HG03558 (cell line): Measurements from ENCODE around the gene ISCU.
"Not testable (repeated sequence)": the region's sequence is repeated elsewhere in the genome, so short reads cannot be mapped to it uniquely, and the experiment has no call there.

ENCODE experiments used
- ATAC-seq: cut with Tn5 transposase; IDR thresholded peaks from one replicate; pipeline ENCODE4 v1.9.1; 2021; ENCODE audit warnings: moderate number of reproducible peaks; ENCODE audit not compliant: unreplicated experiment; ENCODE audit errors: extremely low read depth

The ISCU gene

GRCh38 chr12:108585864-108586263 lies 23.5 kb downstream of the ISCU start:
- no peak for ATAC-seq

GRCh38 chr12:108586306-108586705 lies 23.9 kb downstream of the ISCU start:
- ATAC-seq, result no peak

GRCh38 chr12:108587826-108588225 lies 25.4 kb downstream of the ISCU start:
- ATAC-seq, result no peak

- no peak for ATAC-seq
These were observed 26.8 kb downstream of the ISCU start for GRCh38 chr12:108589028-108589839.

DNA sequence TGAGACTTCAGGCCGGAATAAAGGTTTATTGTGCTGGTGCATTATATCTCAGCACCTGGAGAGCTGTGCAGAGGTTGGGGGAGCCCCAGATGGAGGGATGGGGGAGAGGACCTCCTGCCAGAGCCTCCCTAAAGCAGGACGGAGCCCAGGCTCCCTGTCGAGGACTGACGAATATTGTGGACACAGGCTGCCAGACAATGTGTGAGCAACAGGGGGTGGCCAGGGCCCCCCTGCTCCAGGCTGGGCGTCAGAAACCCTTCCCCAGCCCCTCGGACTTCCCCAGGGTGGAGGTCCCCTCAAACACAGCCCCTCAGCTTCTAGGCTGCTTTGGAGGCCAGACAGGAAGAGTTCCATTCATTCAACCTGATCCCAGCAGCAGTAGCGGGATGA lies 27.4 kb downstream of the ISCU start:
- ATAC-seq, result no peak

GRCh38 chr12:108590463-108590862 lies 28.1 kb downstream of the ISCU start:
- not testable (repeated sequence) for ATAC-seq

DNA sequence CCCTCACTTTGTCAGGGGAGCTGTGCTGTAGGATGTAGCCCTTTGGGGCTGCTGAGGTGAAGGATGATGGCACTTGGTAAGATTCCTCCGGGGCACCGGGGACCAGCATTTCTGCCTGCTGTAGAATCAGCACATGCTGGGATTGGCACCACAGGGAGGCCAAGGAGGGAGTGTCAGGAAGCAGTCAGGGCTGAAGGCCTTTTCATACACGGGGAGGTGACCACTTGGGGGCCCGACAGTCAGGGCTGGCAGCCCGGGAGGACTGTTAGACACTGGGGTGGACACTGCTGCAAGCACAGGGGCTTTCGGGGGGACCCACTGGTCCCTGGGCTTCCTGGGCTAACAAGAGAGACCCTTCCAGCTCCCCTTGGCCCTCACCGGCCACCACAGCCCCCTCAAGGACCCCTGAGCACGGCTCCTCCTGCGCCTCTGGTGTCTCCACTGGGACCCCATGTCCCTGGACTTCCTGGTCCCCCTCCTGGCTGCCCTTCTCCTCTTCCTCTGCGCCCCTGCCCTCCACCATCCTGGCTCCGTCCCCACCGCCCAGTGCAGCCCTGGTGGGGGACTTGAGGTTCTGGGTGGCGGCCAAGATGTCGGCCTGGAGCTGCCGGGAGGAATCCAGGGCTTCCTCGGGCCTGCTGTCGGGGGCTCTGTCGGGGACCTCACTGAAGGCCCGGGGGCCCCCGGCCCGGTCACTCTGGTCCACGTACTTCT lies 29.0 kb downstream of the ISCU start:
- ATAC-seq, result no peak

DNA sequence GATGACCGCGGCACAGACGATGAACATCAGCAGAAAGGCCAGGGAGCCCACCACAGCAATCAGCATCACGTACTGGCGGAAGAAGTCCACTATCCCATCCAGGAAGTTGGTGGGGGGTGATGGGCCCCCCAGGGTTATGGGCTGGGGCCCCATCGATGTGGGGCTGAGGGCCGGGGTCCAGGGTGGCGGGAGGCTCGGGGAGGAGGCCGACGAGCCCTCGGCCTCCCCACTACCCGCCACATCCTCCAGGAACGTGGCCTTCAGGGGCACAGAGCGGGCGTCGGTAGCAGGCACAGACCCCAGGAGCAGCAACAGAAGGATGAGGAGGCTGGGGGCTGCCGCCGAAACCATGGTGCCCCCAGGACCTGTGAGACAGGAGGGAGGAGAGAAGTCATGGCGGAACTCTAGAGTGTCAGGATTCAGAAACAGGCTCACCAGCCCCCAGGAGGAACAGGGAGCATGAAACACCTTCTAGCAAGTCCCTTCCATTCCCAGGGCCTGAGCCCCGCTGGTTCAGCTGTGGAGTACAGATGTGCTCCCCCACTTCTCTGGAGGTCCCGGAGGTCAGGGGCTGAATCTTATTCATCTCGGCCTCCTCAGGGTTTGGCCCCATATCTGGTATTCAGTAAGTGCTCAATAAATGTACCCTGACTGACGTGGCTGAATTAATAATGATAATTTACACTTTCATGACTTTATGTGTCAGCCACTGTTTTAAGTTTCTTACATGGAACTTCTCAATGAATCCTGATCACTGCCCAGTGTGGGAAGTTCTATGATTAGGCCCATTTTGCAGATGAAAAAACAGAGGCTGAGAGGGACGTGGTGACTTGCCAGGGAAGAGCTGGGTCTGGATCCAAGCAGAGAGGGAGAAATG lies 29.9 kb downstream of the ISCU start:
- ATAC-seq, result no peak

DNA sequence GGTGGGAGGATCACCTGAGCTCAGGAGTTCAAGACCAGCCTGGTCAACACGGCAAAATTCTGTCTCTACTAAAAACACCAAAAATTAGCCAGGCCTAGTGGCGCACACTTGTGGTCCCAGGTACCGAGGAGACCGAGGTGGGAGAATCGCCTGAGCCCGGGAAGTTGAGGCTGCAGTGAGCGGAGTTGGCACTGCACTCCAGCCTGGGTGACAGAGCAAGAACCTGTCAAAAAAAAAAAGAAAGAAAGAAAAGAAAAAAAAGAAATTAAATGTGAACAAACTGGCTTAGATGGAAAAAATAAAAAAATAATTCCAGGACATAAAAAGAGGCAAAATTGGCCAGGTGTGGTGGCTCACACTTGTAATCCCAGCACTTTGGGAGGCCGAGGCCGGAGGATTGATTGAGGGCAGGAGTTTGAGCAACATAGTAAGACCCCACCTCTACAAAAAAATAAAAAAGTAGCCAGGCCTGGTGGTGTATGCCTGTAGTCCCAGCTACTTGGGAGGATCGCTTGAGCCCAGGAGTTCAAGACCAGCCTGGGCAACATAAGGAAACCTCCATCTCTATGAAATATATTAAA lies 32.0 kb downstream of the ISCU start:
- ATAC-seq, result no peak

DNA sequence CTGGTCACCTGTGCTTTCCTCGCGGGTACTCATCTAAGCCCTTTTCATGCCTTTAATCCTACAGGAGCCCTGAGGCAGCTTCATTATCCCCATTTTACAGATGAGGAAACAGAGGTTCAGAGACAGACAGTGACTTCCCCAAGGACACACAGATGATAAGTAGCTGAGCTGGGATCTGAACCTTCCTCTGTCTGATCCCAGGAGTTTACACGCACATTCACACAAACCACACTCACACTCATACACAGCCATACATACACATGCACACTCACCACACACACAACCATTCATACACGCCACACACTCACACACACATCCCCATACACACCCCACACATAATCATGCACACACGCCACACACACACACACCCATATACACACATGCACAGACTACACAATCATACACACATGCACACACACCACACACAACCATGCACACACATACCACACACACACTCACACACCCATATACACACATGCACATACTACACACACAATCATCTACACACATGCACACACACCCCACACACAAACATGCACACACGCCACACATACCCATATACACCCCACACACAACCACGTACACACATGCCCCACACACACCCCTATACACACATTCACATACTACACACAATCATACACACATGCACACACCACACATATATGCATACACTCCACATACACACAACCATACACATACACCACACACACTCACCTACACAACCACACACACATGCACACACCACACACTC lies 32.7 kb downstream of the ISCU start:
- no peak for ATAC-seq

DNA sequence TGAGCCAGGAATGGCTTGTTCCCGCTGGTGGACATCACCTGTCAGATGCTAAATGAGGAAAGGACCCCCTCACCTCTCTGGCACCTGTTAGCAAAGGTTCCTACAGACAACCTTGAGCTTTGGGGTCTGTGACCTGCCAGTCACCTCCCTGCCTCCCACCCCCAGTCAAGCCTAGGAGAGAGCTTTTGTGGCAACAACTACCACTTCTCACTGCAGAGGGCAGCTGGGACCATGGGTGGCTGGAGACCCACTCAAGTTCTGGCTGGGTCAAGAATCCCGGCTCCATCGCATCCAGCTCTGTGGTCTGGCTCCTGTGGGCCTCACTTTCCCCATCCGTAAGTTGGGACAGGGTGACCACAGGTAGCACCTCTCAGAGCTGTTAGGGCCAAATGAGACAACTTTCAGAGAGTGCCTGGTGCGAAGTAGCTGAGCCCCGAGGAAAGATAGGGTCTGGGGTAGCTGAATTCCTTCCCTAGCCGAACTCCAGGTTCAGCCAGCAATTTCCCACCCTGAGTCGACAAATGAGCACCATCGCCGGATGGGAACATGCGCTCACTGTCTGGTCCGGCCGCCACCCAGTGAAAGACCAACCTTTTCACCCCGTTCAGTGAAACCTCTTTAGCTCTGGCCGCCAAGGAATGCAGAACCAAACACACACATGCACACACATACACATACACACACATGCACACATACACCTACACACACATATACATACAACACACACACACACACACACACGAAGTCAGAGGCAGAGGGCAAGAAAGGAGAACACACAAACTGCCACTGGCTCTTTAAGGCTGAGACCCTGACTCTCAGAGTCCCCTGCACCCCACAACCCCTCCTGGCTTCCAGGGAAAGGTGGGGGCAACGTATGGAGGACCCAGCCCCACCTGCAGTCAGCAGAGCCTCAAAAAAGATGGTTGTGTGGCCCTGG lies 33.6 kb downstream of the ISCU start:
- no peak for ATAC-seq

DNA sequence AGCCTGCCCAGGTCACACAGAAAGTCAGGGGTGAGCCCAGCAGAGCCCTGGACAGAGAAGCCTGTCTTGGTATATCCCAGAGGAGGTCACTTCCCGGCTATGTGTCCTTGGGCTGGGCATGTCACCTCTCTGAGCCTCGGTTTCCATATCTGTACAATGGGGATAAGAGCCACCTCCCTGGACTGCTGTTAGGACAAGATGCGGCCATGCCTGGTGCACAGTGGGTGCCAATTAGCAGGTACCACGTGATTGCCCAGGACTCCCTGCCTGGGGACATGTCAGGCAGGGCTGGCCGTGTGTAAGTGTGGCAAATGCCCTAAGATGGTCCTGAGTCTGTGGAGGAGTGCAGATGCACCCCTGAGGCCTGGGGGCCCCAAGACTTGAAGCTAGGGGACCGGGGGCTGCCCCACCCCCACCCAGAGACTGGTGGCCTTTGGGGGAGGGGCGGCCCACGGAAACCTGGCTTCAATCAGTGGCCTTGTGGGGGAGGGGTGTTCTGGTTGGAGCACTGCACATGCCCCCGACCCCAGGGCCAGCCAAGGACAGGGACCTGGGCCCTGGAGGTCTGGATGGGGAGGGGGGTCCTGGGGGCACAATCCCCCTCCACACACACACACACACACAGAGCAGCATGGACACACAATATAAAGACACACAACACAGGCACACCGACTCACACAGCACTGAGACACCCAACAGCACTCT lies 34.6 kb downstream of the ISCU start:
- no peak for ATAC-seq

DNA sequence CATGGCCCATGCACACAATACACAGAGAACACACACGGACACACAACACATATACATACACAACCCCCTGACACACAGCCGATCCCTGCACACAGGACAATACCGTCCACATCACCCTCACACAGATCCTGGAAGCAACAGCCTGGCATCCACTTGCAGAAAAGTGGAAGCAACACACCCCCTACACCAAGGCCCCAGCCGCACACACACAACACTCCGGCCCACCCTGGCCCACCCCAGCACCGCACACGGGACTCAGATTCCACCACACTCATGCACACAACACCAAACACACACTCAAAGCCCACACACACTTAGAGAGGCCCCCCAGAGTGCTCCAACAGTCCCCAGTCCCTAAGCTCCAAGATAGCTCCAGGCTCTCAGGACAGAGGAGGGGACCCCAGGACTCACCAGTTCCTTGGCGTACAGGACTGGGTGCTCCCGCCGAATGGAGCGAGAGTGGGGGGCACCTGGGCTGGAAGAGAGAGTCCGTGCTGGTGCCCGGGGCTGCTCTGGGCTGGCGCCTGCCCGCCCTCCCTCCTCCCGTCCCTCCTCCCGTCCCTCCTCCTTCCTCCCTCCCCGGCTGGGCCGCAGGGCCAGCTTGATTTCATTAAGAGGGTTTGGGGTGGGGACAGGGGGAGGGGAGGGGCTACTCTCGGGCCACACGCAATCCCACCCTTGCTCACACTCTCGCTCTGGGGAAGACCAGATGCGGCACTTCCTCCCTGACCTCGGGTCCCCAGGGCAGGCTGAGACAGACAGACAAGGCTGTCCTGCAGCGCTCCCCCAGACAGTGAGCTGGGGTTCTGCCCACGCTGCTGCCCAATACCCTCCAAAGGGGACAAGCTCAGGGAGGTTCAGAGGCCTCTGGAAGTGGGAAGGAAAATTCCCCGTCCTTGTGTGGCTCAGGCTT lies 35.4 kb downstream of the ISCU start, which contains the start of gene TMEM119:
Gene TMEM119 (minus strand): TSS at position 526 of the 913 bp plus-strand sequence. CDS start 5,701 bp downstream, outside the sequence.
- no peak for ATAC-seq

DNA sequence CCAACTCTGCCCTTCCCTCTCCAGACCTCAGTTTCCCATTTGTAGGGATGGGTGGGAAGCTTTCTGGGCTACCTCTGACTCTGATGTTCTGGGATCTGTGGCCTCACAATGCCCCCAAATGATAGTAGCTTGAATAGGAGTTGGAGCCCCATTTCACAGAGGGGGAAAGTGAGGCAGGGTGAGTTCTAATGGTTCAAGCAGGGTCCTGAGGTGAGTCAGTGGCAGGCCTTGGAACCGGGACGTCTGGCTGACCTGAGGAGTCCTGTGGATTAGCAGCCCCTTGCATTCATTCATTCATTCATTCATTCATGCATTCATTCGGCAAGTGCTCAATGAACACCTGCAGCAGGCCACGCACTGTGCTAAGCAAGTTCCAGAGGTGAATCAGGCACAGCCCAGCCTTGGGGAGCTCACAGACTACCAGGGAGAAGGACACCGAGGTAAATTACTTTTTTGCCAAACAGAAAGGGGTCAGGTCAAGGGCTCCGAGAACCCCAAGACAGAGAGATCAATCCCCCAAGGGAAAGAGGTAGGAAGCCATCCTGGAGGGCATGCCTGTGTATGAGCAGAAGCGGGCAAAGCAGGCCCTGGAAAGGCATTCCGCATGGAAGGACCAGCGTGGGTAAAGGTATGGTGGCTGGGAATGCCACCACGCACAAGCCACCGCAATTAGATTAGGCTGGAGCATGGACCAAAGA lies 36.3 kb downstream of the ISCU start:
- ATAC-seq, result no peak

GRCh38 chr12:108599541-108599940 lies 37.1 kb downstream of the ISCU start:
- no peak for ATAC-seq

GRCh38 chr12:108599948-108600701 lies 37.7 kb downstream of the ISCU start:
- no peak for ATAC-seq
